Psoas muscle (tissue), 8 donors: Measurements from ENCODE around the gene GASK1A. TPM values are rescaled to one million over a fixed set of nuclear protein-coding genes. Genes with fewer than 3 reads are reported as not detected.

Experiments used
- ATAC-seq, 4 donors: fragments of 200-7000 bp; cut with Tn5 transposase; one replicate each; pipeline ENCODE4 v1.9.1; 2020; ENCODE audit warnings: moderate library complexity in 3 of 4, mild to moderate bottlenecking in 2 of 4
- DNase-seq, 2 donors: peaks; one replicate each; pipeline ENCODE4 v3.0.0-alpha.2; 2020
- H3K27ac ChIP-seq: fragments of 200-600 bp; one replicate; pipeline ENCODE4 v1.8.0; 2022
- H3K27me3 ChIP-seq, 3 donors: fragments of 200-600 bp in 1 of 3; one replicate each; pipeline versions ENCODE4 v1.6.1 to v1.8.0; 2013 to 2022; ENCODE audit warnings: low read length in 2 of 3, mild to moderate bottlenecking in 2 of 3, moderate library complexity in 1 of 3; ENCODE audit not compliant: insufficient read depth in 3 of 3
- H3K36me3 ChIP-seq, 2 donors: fragments of 200-600 bp in 1 of 2; one replicate each; pipeline versions ENCODE4 v1.6.1 to v1.8.0; 2013 to 2022; ENCODE audit warnings: low read depth in 1 of 2, mild to moderate bottlenecking in 1 of 2, moderate library complexity in 1 of 2; ENCODE audit not compliant: insufficient read depth in 1 of 2
- H3K4me1 ChIP-seq: fragments of 200-600 bp; one replicate; pipeline ENCODE4 v1.8.0; 2022
- H3K4me3 ChIP-seq: fragments of 200-600 bp; one replicate; pipeline ENCODE4 v1.8.0; 2022; ENCODE audit warnings: mild to moderate bottlenecking
- H3K9me3 ChIP-seq: fragments of 200-600 bp; one replicate; pipeline ENCODE4 v1.8.0; 2022
- CTCF ChIP-seq: fragments of 200-600 bp; IDR thresholded peaks from one replicate; pipeline ENCODE4 v1.8.0; 2022; ENCODE audit warnings: antibody characterized with exemption
- WGBS, 3 donors: extraction: QIAGEN DNeasy Blood & Tissue Kit; methylation state at CpG; one replicate each; pipeline versions ENCODE4 v1.1.6 to v1.1.7; 2013; 5-methylcytosine and 5-hydroxymethylcytosine counted together
- intact Hi-C, 2 donors: fragments of 100-400 bp; cut with DNase I; formaldehyde crosslinking; loops; one replicate each; pipeline versions ENCODE4 v1.11.0 to v1.14.2; 2022
- polyA plus RNA-seq, 3 donors: library from polyadenylated mRNA; stranded (reverse); fragments of 200-250 nt; gene quantifications; one replicate each; pipeline ENCODE4 v1.2.3, GENCODE V29; 2013
- total RNA-seq, 4 donors: library from RNA; stranded (reverse); fragmentation: NEBNext Ultra II Directional in 2 of 4; extraction: Animal tissue kit (Norgen Biotek cat#: 25700) in 2 of 4; gene quantifications; one replicate each; pipeline versions ENCODE4 v1.2.1 to v1.2.4, GENCODE V29; 2021 to 2023
- donor health status: healthy with polysubstance abuse.
- donor health status: DM: no; HTN: no; CAD: no; lungs with moderate emphysema.
- donor health status: Bipolar disorder and iron deficiency.
- donor health status: healthy.
- donor health status: DM: yes; HTN: yes; CAD: no.
- donor health status: DM: no; HTN: no; CAD: no.
- donor health status: DM: no; HTN: no; CAD: no.
- donor health status: DM: yes; HTN: yes; CAD: no.

Gene GASK1A
- total and polyA plus RNA-seq, 7 donors, result 0.40 to 3.7 (median 1.5) TPM

- no peak overlapping the region for H3K27ac ChIP-seq
- DNase-seq, result no peak
- TF ChIP-seq CTCF, result no peak
- no peaks in the 10 kb centered on the region for H3K36me3 ChIP-seq
- H3K4me1 ChIP-seq, result no peaks in the 10 kb centered on the region
- no peak for ATAC-seq
- intact Hi-C loops, result no loop called here
- no peak overlapping the region for H3K4me3 ChIP-seq
- peaks cover 0 to 2% (median 0%) of the 10 kb centered on the region in 3 donors for H3K27me3 ChIP-seq
- H3K9me3 ChIP-seq, result peaks cover 24% of the 10 kb centered on the region
These were observed 69.4 kb downstream of the GASK1A start for GRCh38 chr3:43048470-43048869.

GRCh38 chr3:43053291-43053690, 74.2 kb downstream of the GASK1A start:
- no peak overlapping the region for H3K27ac ChIP-seq
- no peaks in the 10 kb centered on the region for H3K4me1 ChIP-seq
- no peak for DNase-seq
- intact Hi-C loops, result no loop called here
- H3K9me3 ChIP-seq, result peaks cover 14% of the 10 kb centered on the region
- TF ChIP-seq CTCF, result no peak
- H3K36me3 ChIP-seq, result no peaks in the 10 kb centered on the region
- H3K4me3 ChIP-seq, result no peak overlapping the region
- no peak for ATAC-seq
- WGBS, 3 donors, result 93 to 97% (median 97%) methylated on average over 9 to 12 of the region's 12 CpGs
- peaks cover 0 to 2% (median 0%) of the 10 kb centered on the region in 3 donors for H3K27me3 ChIP-seq

- no peak for ATAC-seq
- Histone ChIP-seq H3K9me3 (peaks cover 4% of the 10 kb centered on the region), H3K4me3 (no peak overlapping the region), H3K27ac (no peak overlapping the region), H3K4me1 (no peaks in the 10 kb centered on the region), H3K36me3 (no peaks in the 10 kb centered on the region), H3K27me3 (peaks cover 0 to 2% (median 0%) of the 10 kb centered on the region in 3 donors)
- 88 to 92% (median 92%) methylated on average over 5 of the region's 5 CpGs for WGBS, 3 donors
- intact Hi-C loops, result no loop called here
- DNase-seq, result no peak
- no peak for TF ChIP-seq CTCF
These were observed 75.6 kb downstream of the GASK1A start for GRCh38 chr3:43054754-43055153.

- ATAC-seq (no peak), DNase-seq (no peak)
- no peak overlapping the region for H3K27ac ChIP-seq
- H3K36me3 ChIP-seq, result no peaks in the 10 kb centered on the region
- TF ChIP-seq CTCF, result no peak
- no peaks in the 10 kb centered on the region for H3K4me1 ChIP-seq
- WGBS, 3 donors, result 89 to 91% (median 90%) methylated on average over 7 of the region's 7 CpGs
- peaks cover 0 to 2% (median 0%) of the 10 kb centered on the region in 3 donors for H3K27me3 ChIP-seq
- intact Hi-C loops, result no loop called here
- H3K4me3 ChIP-seq, result no peak overlapping the region
- H3K9me3 ChIP-seq, result no peaks in the 10 kb centered on the region
These were observed 76.3 kb downstream of the GASK1A start for GRCh38 chr3:43055393-43055792.
